ENCODE measurements around the gene PCDHGA9.
"Not testable (repeated sequence)": the region's sequence is repeated elsewhere in the genome, so short reads cannot be mapped to it uniquely, and the experiment has no call there.

PCDHGA9 gene

DNA sequence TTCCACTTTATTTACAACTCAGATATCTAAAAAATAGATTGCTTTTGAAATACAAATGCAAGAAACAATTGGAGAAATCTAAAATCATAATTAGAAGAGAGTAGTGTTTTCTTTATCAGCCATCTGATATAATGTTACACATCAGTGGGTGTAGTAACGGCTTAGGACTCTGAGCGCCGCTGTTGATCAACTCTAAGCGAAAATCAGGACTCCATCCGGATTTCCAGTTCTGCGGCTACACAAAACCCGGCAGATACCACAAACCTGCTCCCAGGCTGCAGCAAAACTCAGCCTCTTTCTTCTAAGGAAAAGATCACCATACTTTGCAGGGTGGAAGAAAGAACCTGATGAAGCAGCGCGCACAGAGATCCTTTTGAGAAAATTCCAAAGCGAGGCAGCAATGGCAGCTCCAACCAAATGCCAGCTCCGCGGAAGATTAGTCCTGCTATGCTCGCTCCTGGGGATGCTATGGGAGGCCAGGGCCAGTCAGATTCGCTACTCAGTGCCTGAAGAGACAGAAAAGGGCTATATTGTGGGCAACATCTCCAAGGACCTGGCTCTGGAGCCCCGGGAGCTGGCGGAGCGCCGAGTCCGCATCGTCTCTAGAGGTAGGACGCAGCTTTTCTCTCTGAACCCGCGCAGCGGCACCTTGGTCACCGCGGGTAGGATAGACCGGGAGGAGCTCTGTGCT, at the start of gene PCDHGA9:
PCDHGA9 (plus strand) TSS at position 226 of the 691 bp plus-strand sequence; CDS start at position 401, 175 bp downstream.
- DNase-seq (ENCODE audit: low read depth), result no peak

DNA sequence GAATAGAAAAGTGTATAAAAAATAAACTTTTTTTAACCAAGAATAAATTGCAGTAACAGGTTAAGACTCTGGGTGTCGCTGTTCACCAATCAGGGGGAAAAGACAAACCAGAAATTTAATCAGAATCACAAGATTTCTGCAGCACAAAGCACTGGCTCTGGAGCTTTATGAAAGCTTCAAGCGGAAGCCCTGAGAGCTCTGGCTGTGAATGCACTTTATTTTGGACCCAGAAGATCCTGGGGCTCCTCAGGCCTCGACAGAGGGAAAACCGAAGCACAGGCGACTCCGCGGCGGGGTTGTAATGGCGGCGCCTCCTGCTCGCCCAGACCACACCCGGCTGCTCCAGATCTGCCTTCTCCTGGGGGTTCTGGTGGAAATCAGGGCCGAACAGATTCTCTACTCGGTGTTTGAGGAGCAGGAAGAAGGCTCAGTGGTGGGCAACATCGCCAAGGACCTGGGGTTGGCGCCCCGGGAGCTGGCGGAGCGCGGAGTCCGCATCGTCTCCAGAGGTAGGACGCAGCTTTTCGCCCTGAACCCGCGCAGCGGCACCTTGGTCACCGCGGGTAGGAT, 47.6 kb upstream of the PCDHGA9 start, which contains the start of gene PCDHGA4:
PCDHGA4 (plus strand) TSS at position 122 of the 570 bp plus-strand sequence; CDS start at position 209, 87 bp downstream.
- DNase-seq (ENCODE audit: low read depth), result no peak

DNA sequence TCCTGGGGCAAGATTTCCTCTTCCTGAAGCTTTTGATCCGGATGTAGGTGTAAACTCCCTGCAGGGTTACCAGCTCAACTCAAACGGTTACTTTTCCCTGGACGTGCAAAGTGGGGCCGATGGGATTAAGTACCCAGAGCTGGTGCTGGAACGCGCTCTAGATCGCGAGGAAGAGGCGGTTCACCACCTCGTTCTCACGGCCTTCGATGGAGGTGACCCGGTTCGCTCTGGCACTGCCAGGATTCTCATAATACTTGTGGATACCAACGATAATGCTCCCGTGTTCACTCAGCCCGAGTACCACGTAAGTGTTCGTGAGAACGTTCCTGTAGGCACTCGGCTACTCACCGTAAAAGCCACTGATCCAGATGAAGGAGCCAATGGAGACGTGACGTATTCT, 46.9 kb upstream of the PCDHGA9 start:
- DNase-seq (ENCODE audit: low read depth), result no peak

DNA sequence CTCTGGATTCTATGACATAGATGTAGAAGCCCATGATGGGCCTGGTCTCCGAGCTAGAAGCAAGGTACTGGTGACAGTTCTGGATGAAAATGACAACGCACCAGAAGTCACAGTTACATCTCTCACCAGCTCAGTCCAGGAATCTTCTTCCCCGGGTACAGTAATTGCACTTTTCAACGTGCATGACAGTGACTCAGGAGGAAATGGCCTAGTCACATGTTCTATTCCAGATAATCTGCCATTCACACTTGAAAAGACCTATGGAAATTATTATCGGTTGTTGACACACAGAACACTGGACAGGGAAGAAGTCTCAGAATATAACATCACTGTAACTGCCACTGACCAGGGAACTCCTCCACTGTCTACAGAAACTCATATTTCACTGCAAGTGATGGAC, 46.4 kb upstream of the PCDHGA9 start:
- DNase-seq (ENCODE audit: low read depth), result no peak

DNA sequence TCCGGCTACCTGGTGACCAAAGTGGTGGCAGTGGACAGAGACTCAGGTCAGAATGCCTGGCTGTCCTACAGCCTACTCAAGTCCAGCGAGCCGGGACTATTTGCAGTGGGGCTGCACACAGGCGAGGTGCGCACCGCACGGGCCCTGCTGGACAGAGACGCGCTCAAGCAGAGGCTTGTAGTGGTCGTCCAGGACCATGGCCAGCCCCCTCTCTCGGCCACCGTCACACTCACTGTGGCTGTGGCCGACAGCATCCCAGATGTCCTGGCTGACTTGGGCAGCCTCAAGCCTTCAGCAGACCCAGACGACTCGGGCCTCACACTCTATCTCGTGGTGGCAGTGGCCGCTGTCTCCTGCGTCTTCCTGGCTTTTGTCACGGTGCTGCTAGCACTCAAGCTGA, 45.6 kb upstream of the PCDHGA9 start:
- DNase-seq (ENCODE audit: low read depth), result no peak

DNA sequence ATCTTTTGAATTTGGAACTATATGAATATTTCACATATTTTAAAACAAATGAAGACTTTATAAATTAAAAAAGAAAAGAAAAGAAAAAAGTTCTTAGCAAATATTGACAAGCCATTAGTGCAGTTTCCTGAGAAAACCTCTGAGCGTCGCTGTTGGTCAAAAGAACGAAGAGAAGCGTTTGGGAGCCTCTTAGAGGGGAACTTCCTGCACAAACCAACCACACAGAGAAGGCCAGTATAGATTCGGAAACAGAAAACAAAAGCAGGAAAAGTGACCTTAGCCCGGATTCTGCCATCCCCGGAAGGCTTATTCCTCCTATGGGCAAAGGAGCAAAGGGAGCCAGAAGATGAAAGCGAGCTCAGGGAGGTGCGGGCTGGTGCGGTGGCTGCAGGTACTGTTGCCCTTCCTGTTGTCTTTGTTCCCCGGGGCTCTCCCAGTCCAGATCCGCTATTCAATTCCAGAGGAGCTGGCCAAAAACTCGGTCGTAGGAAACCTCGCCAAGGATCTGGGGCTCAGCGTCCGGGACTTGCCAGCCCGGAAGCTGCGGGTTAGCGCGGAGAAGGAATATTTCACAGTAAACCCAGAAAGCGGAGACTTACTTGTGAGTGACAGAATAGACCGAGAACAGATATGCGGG, 42.7 kb upstream of the PCDHGA9 start, which contains the start of gene PCDHGB2:
PCDHGB2 (plus strand) TSS at position 205 of the 637 bp plus-strand sequence; CDS start at position 347, 142 bp downstream.
- peak; percentile 4 for DNase-seq (ENCODE audit: low read depth)

DNA sequence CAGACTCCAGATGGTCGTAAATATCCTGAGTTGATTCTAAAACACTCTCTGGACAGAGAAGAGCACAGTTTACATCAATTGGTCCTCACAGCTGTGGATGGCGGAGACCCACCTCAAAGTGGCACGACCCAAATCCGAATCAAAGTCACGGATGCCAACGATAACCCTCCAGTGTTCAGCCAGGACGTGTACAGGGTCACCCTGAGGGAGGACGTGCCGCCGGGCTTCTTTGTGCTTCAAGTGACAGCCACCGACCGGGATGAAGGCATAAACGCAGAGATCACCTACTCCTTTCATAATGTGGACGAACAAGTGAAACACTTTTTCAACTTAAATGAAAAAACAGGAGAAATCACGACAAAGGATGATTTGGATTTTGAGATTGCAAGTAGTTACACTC, 41.9 kb upstream of the PCDHGA9 start:
- DNase-seq (ENCODE audit: low read depth), result no peak

DNA sequence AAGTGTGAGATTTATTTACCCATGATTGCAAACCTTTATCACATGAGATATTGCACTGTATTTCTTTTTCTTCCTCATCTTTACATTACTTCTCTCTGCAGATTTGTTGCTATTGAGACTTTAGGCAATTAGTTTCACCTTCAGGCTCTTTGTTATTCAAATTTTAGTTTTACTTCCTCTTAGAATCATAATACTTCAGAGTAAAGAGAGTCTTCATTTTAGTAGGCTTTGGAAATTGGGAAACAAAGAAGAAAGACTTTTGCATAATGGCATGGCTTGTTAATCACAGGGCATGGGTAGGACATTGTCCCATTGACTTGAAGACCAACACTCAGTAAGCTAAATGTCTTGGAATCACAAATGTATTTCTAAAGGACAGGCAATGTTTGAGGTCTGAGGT, 39.9 kb upstream of the PCDHGA9 start:
- DNase-seq (ENCODE audit: low read depth), result no peak

DNA sequence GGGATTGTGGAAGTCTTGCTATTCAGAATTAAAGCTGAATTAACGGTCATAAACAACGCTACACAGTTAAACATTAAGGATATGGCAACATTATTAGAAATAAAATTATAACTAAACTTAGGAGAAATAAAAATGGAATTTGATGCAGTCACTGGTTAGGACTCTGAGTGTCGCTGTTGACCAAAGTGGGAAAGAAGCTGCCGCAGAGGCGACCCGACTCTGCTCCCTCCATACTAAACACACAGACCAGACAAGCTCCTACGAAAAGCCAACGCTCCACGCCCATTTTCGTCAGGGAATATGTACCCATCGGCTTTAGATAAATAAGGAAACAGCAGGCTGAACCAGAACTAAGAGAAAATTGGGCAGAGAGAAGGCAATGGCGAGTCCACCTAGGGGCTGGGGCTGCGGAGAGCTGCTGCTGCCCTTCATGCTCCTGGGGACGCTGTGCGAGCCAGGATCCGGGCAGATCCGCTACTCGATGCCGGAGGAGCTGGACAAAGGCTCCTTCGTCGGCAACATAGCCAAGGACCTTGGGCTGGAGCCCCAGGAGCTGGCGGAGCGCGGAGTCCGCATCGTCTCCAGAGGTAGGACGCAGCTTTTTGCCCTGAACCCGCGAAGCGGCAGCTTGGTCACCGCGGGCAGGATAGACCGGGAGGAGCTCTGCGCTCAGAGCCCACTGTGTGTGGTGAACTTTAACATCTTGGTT, 38.5 kb upstream of the PCDHGA9 start, which contains the start of gene PCDHGA5:
PCDHGA5 (plus strand) TSS at position 211 of the 709 bp plus-strand sequence; CDS start at position 380, 169 bp downstream.
- no peak for DNase-seq (ENCODE audit: low read depth)

DNA sequence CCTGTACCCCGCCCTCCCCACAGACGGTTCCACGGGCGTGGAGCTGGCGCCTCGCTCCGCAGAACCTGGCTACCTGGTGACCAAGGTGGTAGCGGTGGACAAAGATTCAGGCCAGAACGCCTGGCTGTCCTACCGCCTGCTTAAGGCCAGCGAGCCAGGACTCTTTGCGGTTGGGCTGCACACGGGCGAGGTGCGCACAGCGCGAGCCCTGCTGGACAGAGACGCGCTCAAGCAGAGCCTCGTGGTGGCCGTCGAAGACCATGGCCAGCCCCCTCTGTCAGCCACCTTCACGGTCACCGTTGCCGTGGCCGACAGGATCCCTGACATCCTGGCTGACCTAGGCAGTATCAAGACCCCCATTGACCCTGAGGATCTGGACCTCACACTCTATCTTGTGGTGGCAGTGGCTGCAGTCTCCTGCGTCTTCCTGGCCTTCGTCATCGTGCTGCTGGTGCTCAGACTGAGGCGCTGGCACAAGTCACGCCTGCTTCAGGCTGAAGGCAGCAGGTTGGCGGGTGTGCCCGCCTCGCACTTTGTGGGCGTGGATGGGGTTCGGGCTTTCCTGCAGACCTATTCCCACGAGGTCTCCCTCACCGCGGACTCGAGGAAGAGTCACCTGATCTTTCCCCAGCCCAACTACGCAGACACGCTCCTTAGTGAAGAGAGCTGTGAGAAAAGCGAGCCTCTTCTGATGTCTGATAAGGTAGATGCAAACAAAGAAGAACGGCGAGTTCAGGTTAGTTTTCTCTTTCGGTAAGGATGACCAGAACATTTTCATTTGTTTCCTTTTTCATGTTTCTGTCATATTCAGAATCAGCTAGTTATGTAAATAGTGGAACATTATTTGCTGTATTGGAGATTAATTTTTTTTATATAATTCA, 36.3 kb upstream of the PCDHGA9 start:
- DNase-seq (ENCODE audit: low read depth), result no peak

DNA sequence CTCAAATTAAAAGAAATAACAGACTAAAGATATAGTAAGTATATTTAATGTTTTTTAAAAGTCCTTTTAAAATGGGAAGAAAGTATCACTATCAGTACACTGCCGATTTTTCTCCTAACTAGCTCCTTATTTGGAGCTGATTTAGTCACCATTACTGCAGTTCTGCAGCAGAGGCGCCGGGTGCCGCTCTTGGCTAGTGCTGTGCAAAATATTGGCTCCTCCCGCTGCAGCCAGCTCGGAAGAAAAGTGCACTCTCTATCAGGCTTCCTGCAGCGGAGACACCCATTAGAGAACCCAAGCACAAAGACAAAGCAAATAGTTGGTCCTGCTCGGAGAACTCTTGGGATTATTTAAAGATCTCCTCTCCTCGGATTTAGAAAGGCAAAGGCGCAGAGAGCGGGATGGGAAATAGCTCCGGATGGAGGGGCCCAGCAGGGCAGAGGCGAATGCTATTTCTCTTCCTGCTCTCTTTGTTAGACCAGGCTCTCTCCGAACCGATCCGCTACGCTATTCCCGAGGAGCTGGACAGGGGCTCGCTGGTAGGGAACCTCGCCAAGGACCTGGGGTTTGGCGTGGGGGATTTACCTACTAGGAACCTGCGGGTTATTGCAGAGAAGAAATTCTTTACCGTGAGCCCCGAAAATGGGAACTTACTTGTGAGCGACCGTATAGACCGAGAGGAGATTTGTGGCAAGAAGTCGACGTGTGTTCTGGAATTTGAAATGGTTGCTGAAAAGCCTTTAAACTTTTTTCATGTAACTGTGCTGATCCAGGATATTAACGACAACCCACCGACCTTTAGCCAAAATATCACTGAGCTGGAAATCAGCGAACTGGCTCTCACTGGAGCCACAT, 32.4 kb upstream of the PCDHGA9 start, which contains the start of gene PCDHGB3:
PCDHGB3 (plus strand) TSS at position 249 of the 855 bp plus-strand sequence; CDS start at position 402, 153 bp downstream.
- no peak for DNase-seq (ENCODE audit: low read depth)

DNA sequence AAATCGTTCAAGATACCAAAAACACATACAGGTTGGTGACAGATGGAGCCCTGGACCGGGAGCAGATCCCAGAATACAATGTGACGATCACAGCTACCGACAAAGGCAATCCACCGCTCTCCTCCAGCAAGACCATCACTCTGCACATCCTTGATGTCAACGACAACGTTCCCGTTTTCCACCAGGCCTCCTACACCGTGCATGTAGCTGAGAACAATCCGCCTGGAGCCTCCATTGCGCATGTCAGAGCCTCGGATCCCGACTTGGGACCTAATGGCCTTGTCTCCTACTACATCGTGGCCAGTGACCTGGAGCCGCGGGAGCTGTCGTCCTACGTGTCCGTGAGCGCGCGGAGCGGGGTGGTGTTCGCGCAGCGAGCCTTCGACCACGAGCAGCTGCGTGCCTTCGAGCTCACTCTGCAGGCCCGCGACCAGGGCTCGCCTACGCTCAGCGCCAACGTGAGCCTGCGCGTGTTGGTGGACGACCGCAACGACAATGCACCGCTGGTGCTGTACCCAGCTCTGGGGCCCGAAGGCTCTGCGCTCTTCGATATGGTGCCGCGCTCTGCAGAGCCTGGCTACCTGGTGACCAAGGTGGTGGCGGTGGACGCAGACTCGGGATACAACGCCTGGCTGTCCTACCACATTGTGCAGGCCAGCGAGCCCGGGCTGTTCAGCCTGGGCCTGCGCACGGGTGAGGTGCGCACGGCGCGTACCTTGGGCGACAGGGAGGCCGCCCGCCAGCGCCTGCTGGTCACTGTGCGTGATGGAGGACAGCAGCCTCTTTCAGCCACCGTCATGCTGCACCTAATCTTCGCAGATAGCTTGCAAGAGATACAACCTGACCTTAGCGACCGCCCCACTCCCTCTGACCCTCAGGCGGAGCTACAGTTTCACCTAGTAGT, 30.8 kb upstream of the PCDHGA9 start:
- DNase-seq (ENCODE audit: low read depth), result no peak

DNA sequence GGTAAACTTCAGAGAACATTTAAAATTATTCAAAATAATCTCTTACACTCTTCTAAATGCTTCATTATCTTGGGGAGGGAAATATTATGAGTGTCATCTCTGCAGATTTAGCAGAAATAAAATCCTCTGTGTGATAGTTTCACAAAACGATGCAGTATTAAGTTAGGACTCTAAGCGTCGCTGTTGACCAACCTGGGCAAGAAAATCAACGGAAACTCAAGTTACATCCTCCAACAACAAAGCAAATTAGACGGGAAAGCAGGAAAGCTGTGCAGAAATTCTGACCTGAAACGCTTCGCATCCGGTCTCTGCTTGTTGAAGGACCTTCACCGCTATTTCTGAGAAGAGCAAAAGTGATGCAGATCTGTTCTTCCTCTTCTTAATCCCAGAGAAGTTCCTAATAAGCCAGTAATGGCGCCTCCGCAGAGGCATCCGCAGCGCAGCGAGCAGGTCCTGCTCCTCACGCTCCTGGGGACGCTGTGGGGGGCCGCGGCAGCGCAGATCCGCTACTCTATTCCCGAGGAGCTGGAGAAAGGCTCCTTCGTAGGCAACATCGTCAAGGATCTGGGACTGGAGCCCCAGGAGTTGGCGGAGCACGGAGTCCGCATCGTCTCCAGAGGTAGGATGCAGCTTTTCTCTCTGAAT, 28.8 kb upstream of the PCDHGA9 start, which contains the start of gene PCDHGA6:
PCDHGA6 (plus strand) TSS at position 219 of the 645 bp plus-strand sequence; CDS start at position 412, 193 bp downstream.
- no peak for DNase-seq (ENCODE audit: low read depth)

DNA sequence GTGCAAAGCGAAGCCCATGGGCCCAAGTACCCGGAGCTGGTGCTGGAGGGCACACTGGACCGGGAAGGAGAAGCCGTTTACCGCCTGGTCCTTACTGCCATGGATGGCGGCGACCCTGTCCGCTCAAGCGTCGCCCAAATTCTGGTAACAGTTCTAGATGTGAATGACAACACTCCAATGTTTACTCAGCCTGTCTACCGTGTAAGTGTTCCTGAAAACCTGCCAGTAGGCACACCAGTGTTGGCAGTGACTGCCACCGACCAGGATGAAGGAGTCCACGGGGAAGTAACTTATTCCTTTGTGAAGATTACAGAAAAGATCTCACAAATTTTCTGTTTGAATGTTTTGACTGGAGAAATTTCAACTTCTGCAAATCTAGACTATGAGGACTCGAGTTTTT, 28.0 kb upstream of the PCDHGA9 start:
- DNase-seq (ENCODE audit: low read depth), result no peak

DNA sequence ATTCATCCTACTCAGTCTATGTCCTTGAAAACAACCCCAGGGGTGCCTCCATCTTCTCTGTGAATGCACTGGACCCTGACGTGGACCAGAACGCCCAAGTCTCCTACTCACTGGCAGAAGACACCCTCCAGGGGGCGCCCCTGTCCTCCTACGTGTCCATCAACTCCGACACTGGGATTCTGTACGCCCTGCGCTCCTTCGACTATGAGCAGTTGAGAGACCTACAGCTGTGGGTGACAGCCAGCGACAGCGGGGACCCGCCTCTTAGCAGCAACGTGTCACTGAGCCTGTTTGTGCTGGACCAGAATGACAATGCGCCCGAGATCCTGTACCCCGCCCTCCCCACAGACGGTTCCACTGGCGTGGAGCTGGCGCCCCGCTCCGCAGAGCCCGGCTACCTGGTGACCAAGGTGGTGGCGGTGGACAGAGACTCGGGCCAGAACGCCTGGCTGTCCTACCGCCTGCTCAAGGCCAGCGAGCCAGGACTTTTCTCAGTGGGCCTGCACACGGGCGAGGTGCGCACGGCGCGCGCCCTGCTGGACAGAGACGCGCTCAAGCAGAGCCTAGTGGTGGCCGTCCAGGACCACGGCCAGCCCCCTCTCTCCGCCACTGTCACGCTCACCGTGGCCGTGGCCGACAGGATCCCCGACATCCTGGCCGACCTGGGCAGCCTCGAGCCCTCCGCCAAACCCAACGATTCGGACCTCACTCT, 27.0 kb upstream of the PCDHGA9 start:
- DNase-seq (ENCODE audit: low read depth), result not testable (repeated sequence)

DNA sequence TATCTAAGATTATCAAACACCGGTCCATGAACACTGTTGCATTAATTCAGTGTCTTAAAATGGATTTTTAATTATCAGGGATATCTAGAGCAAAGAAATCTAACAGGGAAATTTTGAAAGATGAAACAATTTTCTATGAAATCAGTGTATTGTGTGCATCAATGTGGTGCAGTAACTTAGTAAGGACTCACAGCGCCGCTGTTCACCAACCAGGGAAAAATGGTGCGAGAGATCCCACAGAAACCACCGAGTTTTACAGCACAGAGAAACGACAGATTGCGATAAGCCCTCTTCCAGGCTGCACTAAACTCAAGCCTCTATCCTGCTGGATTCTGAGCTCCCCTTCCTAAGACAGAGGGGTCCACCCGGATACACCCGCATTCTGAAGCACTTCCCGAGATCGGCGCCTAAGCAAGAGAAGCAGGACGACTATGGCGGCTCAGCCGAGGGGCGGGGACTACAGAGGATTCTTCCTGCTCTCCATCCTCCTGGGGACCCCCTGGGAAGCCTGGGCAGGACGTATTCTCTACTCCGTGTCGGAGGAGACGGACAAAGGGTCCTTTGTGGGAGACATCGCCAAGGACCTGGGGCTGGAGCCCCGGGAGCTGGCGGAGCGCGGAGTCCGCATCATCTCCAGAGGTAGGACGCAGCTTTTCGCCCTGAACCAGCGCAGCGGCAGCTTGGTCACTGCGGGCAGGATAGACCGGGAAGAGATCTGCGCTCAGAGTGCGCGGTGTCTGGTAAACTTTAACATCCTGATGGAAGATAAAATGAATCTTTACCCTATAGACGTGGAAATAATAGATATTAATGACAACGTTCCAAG, 19.9 kb upstream of the PCDHGA9 start, which contains the start of gene PCDHGA7:
PCDHGA7 (plus strand) TSS at position 274 of the 826 bp plus-strand sequence; CDS start at position 432, 158 bp downstream.
- DNase-seq (ENCODE audit: low read depth), result no peak

DNA sequence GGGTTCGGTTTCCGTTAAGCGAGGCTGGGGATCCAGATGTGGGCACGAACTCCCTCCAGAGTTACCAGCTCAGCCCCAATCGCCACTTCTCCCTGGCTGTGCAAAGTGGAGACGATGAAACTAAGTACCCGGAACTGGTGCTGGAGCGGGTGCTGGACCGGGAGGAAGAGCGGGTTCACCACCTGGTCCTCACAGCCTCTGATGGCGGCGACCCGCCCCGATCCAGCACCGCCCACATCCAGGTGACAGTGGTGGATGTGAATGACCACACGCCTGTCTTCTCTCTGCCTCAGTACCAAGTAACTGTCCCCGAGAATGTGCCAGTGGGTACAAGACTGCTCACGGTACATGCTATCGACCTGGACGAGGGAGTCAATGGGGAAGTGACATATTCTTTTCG, 19.2 kb upstream of the PCDHGA9 start:
- DNase-seq (ENCODE audit: low read depth), result no peak
